Sigmoid colon (tissue), 7 donors: ENCODE data around the gene CAPN8. TPM values are rescaled to one million over a fixed set of nuclear protein-coding genes. Genes with fewer than 3 reads are reported as not detected.

Experiments
- DNase-seq: peaks from one replicate; pipeline ENCODE4 v3.0.0-alpha.2; 2019
- H3K27ac ChIP-seq, 4 donors: fragments of 200-600 bp; sonication (generic); one replicate each; pipeline ENCODE4 v1.5.1; 2016 to 2019; ENCODE audit warnings: mild to moderate bottlenecking in 1 of 4
- H3K27me3 ChIP-seq, 3 donors: fragments of 200-600 bp; sonication (generic); one replicate each; pipeline ENCODE4 v1.5.1; 2019; ENCODE audit warnings: mild to moderate bottlenecking in 1 of 3
- H3K36me3 ChIP-seq, 4 donors: fragments of 200-600 bp; sonication (generic); one replicate each; pipeline ENCODE4 v1.5.1; 2016 to 2019
- H3K4me1 ChIP-seq, 4 donors: fragments of 200-600 bp; sonication (generic); one replicate each; pipeline ENCODE4 v1.5.1; 2017 to 2019
- H3K4me3 ChIP-seq, 4 donors: fragments of 200-600 bp; sonication (generic); one replicate each; pipeline ENCODE4 v1.5.1; 2017 to 2019; ENCODE audit warnings: mild to moderate bottlenecking in 2 of 4, moderate library complexity in 1 of 4
- H3K9me3 ChIP-seq, 4 donors: fragments of 200-600 bp in 3 of 4; sonication (generic) in 3 of 4; one replicate each; pipeline versions ENCODE4 v1.5.1 to v1.6.1; 2013 to 2019
- EP300 ChIP-seq, 4 donors: sonication (generic); formaldehyde crosslinking; IDR thresholded peaks; one replicate each; pipeline ENCODE4 v1.6.1; 2017; ENCODE audit warnings: antibody characterized with exemption in 4 of 4
- POLR2A ChIP-seq, 2 donors: fragments of 450-650 bp; IDR thresholded peaks; one replicate each; pipeline ENCODE4 v1.6.1; 2016; ENCODE audit warnings: antibody characterized with exemption in 2 of 2, mild to moderate bottlenecking in 2 of 2, moderate library complexity in 2 of 2
- POLR2AphosphoS5 ChIP-seq, 4 donors: sonication (generic); formaldehyde crosslinking; IDR thresholded peaks; one replicate each; pipeline ENCODE4 v1.6.1; 2017; ENCODE audit warnings: antibody characterized with exemption in 4 of 4
- WGBS, 2 donors: extraction: QIAGEN DNeasy Blood & Tissue Kit; methylation state at CpG; one replicate each; pipeline ENCODE4 v1.1.7; 2013; 5-methylcytosine and 5-hydroxymethylcytosine counted together
- intact Hi-C: fragments of 100-400 bp; cut with DNase I; formaldehyde crosslinking; loops from one replicate; pipeline ENCODE4 v1.15.1; 2023
- polyA plus RNA-seq, 3 donors: library from polyadenylated mRNA; stranded (reverse); fragments of 200-250 nt; gene quantifications; one replicate each; pipeline ENCODE4 v1.2.3, GENCODE V29; 2013
- total RNA-seq, 4 donors: library from RNA; depleted of rRNA; stranded (reverse); fragments of >200 nt; gene quantifications; one replicate each; pipeline ENCODE4 v1.1.0, GENCODE V29; 2016
- TF ChIP-seq, protein P1 (sequence below), 4 experiments: fragments of 450-650 bp in 3 of 4; fragments of 200-600 bp in 1 of 4; IDR thresholded peaks; one replicate each; pipeline ENCODE4 v1.5.1; 2016 to 2019; ENCODE audit warnings: antibody characterized with exemption in 4 of 4, mild to moderate bottlenecking in 3 of 4, moderate library complexity in 2 of 4
- donor health status: healthy with polysubstance abuse.
- donor health status: Bipolar disorder and iron deficiency.
- donor health status: healthy.

CAPN8 gene
- total and polyA plus RNA-seq, 7 donors, result 1.1 to 67.6 (median 42.7) TPM; not detected in 3

DNA sequence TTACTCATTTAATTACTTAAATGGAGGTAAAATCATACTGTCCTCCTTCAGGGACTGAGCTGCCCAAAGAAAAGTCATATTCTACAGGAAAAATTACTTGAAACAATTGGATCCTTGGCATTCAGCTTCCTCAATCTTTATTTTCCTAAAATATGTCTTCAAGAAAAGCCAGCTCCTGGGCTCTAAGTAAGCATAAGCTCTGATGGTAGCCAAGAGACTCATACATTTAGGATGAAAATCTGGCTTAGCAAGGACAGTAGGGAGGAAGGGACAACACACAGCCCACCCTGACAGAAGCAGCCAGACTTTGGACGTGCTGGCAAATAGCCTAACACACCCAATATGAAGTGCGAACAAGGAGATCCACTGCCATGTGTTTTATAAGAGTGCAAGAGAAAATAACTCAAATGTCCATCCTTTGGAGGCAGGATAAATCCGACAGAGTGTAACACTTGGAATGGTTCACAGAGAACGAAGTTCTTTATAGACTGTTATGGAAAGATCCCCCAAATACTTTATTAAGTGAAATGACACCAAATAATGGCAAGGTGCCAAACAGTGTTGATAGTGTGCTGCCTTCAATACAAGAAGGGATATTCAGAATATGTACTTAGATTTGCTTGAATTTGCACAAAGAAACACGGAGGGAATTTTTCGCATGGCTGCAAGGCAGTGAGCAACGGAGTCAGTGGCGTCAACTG is 14.1 kb downstream of the CAPN8 start:
- Histone ChIP-seq H3K4me1 (peaks cover 0 to 8% (median 2%) of the 10 kb centered on the region in 4 donors), H3K27ac (no peak overlapping the region), H3K27me3 (no peaks in the 10 kb centered on the region), H3K36me3 (no peaks in the 10 kb centered on the region), H3K9me3 (no peaks in the 10 kb centered on the region), H3K4me3 (no peak overlapping the region)
- TF ChIP-seq EP300 (IDR thresholded peaks at IDR 0.05) (no peak), POLR2AphosphoS5 (IDR thresholded peaks at IDR 0.05) (no peak), POLR2A (IDR thresholded peaks at IDR 0.05) (no peak)
- TF ChIP-seq, protein P1, sequence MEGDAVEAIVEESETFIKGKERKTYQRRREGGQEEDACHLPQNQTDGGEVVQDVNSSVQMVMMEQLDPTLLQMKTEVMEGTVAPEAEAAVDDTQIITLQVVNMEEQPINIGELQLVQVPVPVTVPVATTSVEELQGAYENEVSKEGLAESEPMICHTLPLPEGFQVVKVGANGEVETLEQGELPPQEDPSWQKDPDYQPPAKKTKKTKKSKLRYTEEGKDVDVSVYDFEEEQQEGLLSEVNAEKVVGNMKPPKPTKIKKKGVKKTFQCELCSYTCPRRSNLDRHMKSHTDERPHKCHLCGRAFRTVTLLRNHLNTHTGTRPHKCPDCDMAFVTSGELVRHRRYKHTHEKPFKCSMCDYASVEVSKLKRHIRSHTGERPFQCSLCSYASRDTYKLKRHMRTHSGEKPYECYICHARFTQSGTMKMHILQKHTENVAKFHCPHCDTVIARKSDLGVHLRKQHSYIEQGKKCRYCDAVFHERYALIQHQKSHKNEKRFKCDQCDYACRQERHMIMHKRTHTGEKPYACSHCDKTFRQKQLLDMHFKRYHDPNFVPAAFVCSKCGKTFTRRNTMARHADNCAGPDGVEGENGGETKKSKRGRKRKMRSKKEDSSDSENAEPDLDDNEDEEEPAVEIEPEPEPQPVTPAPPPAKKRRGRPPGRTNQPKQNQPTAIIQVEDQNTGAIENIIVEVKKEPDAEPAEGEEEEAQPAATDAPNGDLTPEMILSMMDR (IDR thresholded peaks at IDR 0.05), result no peak
- peak; percentile 0 for DNase-seq
- WGBS, 2 donors, result 79% methylated on average over 8 of the region's 8 CpGs
- intact Hi-C loops, result no loop called here

DNA sequence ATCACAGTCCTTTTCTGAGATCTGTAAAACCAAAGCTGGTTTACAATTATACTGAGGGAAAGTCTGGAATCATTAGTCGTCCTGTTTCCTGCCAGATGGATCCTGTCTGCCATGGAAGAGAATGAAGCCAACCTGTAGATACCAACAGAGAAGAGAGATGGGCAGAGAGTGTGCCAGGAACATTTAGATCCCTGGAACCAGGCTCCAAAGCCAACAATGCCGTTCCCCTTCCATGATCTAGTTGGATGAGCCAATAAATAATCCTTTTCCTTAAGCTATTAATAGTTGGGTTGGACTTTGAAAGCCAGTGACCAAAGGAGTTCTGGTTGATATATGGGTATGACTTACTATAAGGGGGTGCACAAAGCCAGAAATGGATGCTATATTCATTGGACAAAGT is 15.0 kb downstream of the CAPN8 start:
- peak overlapping the region in 2 of 4 donors; percentile 54 to 55 for H3K27ac ChIP-seq
- no peaks in the 10 kb centered on the region for H3K9me3 ChIP-seq
- peak; percentile 67 for DNase-seq
- no peaks in the 10 kb centered on the region for H3K36me3 ChIP-seq
- 79 to 88% methylated on average over 2 of the region's 2 CpGs for WGBS, 2 donors
- H3K4me1 ChIP-seq, result peaks cover 0 to 8% (median 2%) of the 10 kb centered on the region in 4 donors
- TF ChIP-seq EP300 (IDR thresholded peaks at IDR 0.05) (no peak), POLR2AphosphoS5 (IDR thresholded peaks at IDR 0.05) (peak in 2 of 4 donors; percentile 39 to 42)
- TF ChIP-seq, protein P1 (IDR thresholded peaks at IDR 0.05), result no peak
- H3K27me3 ChIP-seq, result no peaks in the 10 kb centered on the region
- intact Hi-C loops, result no loop called here
- H3K4me3 ChIP-seq, result no peak overlapping the region

DNA sequence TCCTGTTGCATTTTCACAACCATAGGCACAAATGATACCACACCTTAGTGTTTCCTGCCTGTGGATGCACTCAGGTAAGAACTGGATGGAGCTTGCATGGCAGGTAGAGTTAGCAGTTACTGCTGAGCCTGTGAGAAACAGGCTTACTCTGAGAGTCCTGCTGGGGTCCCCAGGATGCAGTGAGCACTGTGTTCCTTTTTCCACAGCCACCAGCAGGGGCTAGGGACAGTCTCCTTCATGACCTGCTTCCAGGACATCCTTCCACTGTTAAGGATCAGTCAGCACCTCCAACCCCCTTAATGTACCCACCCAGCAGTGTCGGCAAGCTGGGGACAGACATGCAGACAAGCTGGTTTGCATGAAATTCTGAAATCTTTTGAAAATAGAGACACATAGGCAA is 16.3 kb downstream of the CAPN8 start:
- 0% methylated on average over 1 of the region's 1 CpG for WGBS, 2 donors
- no peaks in the 10 kb centered on the region for H3K9me3 ChIP-seq
- DNase-seq, result peak; percentile 4
- TF ChIP-seq, protein P1 (IDR thresholded peaks at IDR 0.05), result no peak
- no peak for TF ChIP-seq POLR2AphosphoS5 (IDR thresholded peaks at IDR 0.05)
- TF ChIP-seq POLR2A (IDR thresholded peaks at IDR 0.05), result no peak
- no peak for TF ChIP-seq EP300 (IDR thresholded peaks at IDR 0.05)
- peaks cover 0 to 8% (median 2%) of the 10 kb centered on the region in 4 donors for H3K4me1 ChIP-seq
- intact Hi-C loops, result no loop called here
- H3K4me3 ChIP-seq, result no peak overlapping the region
- no peaks in the 10 kb centered on the region for H3K27me3 ChIP-seq
- H3K36me3 ChIP-seq, result no peaks in the 10 kb centered on the region
- H3K27ac ChIP-seq, result no peak overlapping the region

DNA sequence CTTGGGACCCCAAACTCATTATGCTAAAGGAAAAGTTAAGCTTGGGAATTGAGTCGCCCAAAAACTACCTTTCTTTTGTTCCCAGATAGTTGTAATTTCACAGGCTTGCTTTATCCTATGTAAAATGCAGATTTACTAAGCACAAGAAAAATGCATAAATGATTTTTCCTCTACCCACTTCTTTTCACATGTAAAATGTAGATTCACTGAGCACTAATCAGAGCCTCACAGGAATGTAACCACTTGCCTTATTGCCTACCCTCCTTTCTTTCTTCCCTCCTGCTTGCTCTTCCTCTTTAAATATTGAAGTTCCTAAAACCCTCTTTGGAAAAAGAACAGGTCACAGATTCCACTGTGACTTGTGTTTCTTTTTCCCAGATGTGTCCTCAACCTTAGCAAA is 18.3 kb downstream of the CAPN8 start:
- Histone ChIP-seq H3K27ac (no peak overlapping the region), H3K9me3 (no peaks in the 10 kb centered on the region), H3K27me3 (no peaks in the 10 kb centered on the region), H3K4me3 (no peak overlapping the region), H3K36me3 (no peaks in the 10 kb centered on the region), H3K4me1 (peaks cover 0 to 8% (median 2%) of the 10 kb centered on the region in 4 donors)
- 85 to 90% methylated on average over 1 of the region's 1 CpG for WGBS, 2 donors
- no peak for DNase-seq
- intact Hi-C loops, result no loop called here
- TF ChIP-seq, protein P1 (IDR thresholded peaks at IDR 0.05), result no peak
- TF ChIP-seq EP300 (IDR thresholded peaks at IDR 0.05) (no peak), POLR2A (IDR thresholded peaks at IDR 0.05) (no peak)

DNA sequence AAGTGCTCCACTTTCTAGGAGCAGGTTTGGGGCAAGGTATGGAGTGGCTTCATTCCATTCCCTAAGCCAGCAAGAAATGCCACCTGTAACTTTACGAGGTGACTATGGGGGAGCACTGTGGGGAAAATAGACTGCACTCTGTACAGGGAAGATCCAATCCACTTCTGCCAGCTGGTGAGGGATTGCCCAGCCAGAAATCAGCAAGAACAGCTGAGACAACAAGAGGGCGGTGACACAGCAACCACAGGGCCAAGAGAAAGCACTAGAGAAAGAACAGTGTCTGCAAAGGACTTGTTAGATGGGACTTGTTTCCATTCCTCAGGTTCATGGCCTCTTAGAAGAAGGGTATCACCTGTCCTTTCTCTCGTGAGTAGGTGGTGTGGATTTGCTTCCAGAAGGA is 19.6 kb downstream of the CAPN8 start:
- Histone ChIP-seq H3K9me3 (no peaks in the 10 kb centered on the region), H3K27ac (no peak overlapping the region), H3K36me3 (no peaks in the 10 kb centered on the region), H3K4me3 (no peak overlapping the region), H3K27me3 (no peaks in the 10 kb centered on the region), H3K4me1 (peaks cover 0 to 8% (median 2%) of the 10 kb centered on the region in 4 donors)
- TF ChIP-seq, protein P1 (IDR thresholded peaks at IDR 0.05), result no peak
- TF ChIP-seq EP300 (IDR thresholded peaks at IDR 0.05) (no peak), POLR2A (IDR thresholded peaks at IDR 0.05) (no peak), POLR2AphosphoS5 (IDR thresholded peaks at IDR 0.05) (no peak)
- 19 to 66% methylated on average over 3 of the region's 3 CpGs for WGBS, 2 donors
- intact Hi-C loops, result no loop called here
- no peak for DNase-seq
